Panc1 (cell line): ENCODE results near the gene INO80. TPM values are rescaled to one million over a fixed set of nuclear protein-coding genes. Genes with fewer than 3 reads are reported as not detected.

ENCODE experiments used
- ATAC-seq: fragments of 200-7000 bp; cut with Tn5 transposase; 2 replicates; pipeline ENCODE4 v1.9.1; 2020; ENCODE audit warnings: mild to moderate bottlenecking, moderate library complexity
- BruUV-seq: library from RNA; stranded (reverse); fragments of 400-500 nt; replicated peaks from 2 replicates; lab custom pipeline; 2021; lab: Mats Ljungman, UMichigan
- CTCF ChIA-PET: fragments of 300-600 bp; sonication (Branson Sonifier 250); formaldehyde crosslinking; loops from one replicate; lab custom pipeline; 2022; ENCODE audit warnings: antibody characterized with exemption; lab: Charles Lee
- POLR2A ChIA-PET: fragments of 300-600 bp; sonication (Branson Sonifier 250); formaldehyde crosslinking; loops from one replicate; lab custom pipeline; 2022; ENCODE audit warnings: antibody characterized with exemption; lab: Charles Lee
- DNase-seq: peaks from one replicate; pipeline ENCODE4 v3.0.0-alpha.2; 2010; ENCODE audit warnings: low read depth, low spot score
- H3K27ac ChIP-seq: 2 replicates; pipeline ENCODE4 v1.5.1; 2011; ENCODE audit warnings: mild to moderate bottlenecking, low read length, inconsistent platforms
- H3K27me3 ChIP-seq: fragments of 200-500 bp; sonication (Bioruptor generic); 2 replicates; pipeline ENCODE4 v1.6.0; 2014; ENCODE audit warnings: low read length, inconsistent platforms; ENCODE audit not compliant: control insufficient read depth, insufficient read depth
- H3K36me3 ChIP-seq: fragments of 200-500 bp; sonication (Bioruptor generic); 2 replicates; pipeline ENCODE4 v1.5.1; 2014; ENCODE audit warnings: inconsistent platforms, mild to moderate bottlenecking, low read length, moderate library complexity; ENCODE audit not compliant: control insufficient read depth, insufficient read depth
- H3K4me1 ChIP-seq: 2 replicates; pipeline ENCODE4 v1.5.1; 2011; ENCODE audit warnings: inconsistent platforms, mild to moderate bottlenecking, low read length, moderate library complexity; ENCODE audit not compliant: control insufficient read depth, insufficient read depth
- H3K4me3 ChIP-seq, 2 experiments: 2 replicates each; pipeline ENCODE4 v1.5.1; 2011 to 2012; ENCODE audit warnings: low read depth in 2 of 2, low read length in 2 of 2, mild to moderate bottlenecking in 2 of 2, inconsistent platforms in 1 of 2, moderate library complexity in 1 of 2
- H3K9me3 ChIP-seq: fragments of 200-500 bp; sonication (Bioruptor generic); 2 replicates; pipeline ENCODE4 v1.5.1; 2014; ENCODE audit warnings: low read depth, mild to moderate bottlenecking, inconsistent platforms, low read length, moderate library complexity; ENCODE audit not compliant: control insufficient read depth, insufficient read depth
- POLR2AphosphoS5 ChIP-seq: IDR thresholded peaks from 2 replicates; pipeline ENCODE4 v1.6.1; 2012; ENCODE audit warnings: mild to moderate bottlenecking, low read depth, low read length, moderate library complexity
- SIN3A ChIP-seq: IDR thresholded peaks from 2 replicates; pipeline ENCODE4 v1.6.1; 2012; ENCODE audit warnings: low read depth, mild to moderate bottlenecking, low read length, moderate library complexity, borderline replicate concordance; ENCODE audit not compliant: insufficient read depth
- TCF7L2 ChIP-seq: IDR thresholded peaks from 2 replicates; pipeline ENCODE4 v1.6.1; 2011; ENCODE audit warnings: mild to moderate bottlenecking, low read depth, low read length, inconsistent platforms
- in situ Hi-C: cut with HindIII; loops from 2 replicates; pipeline ENCODE4 v1.10.0; 2016; ENCODE audit warnings: low sequenced_read_pairs, low pct_unique_long_range_greater_than_20kb
- intact Hi-C: fragments of 100-400 bp; cut with micrococcal nuclease; formaldehyde crosslinking; loops from one replicate; pipeline ENCODE4 v1.10.0; 2022; ENCODE audit not compliant: unreplicated experiment
- total RNA-seq: library from RNA; stranded (reverse); gene quantifications from one replicate; pipeline ENCODE4 v1.2.1, GENCODE V29; 2021; ENCODE audit not compliant: unreplicated experiment
- TF ChIP-seq, protein P1 (sequence below): fragments of 450-650 bp; IDR thresholded peaks from 2 replicates; pipeline ENCODE4 v1.5.1; 2017; ENCODE audit warnings: mild to moderate bottlenecking
- TF ChIP-seq, protein P2 (sequence below), 2 experiments: IDR thresholded peaks; 2 replicates each; pipeline ENCODE4 v1.6.1; 2011 to 2012; ENCODE audit warnings: low read depth in 2 of 2, control low read depth in 1 of 2, low read length in 1 of 2, mild to moderate bottlenecking in 1 of 2, moderate library complexity in 1 of 2; ENCODE audit not compliant: insufficient read depth in 1 of 2

Gene INO80
- total RNA-seq, 1 experiment from 2014 or later, result 26.2 TPM

DNA sequence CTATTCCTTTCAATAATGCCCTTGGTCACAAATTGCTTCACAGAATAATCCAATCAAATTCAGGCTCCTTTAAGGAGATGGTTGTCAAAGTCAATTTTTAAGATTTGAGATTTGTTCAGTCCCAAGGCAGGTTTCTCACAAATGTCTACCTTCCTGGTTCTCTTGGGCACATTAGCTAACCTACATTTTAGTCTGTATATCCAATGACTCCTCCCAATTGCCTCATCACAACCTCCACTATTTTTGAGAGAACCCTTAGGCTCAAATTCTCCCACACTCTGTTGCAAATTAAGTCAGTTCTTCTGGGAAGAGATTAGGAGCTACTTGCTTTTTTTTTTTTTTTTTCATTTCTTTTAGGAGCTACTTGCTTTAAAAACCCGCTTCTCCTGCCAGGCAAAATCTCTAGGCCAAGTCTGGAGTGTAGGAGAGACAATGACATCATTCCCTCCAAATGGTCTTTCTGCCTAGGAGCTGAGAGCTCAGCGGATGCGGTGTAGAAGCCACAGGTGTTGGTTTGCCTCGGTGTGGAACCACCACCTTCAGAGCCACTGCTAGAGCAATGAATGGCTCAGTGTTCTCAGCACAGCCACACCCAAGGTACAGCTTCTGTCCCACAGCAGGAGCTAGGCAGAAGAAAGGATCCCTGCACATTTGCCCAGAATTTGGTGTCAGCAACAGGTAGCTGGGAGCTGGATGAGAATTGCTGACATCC lies 10.0 kb upstream of the INO80 start:
- intact Hi-C loops, result no loop called here
- Histone ChIP-seq H3K36me3 (no peaks in the 10 kb centered on the region), H3K27ac (no peak overlapping the region), H3K9me3 (no peaks in the 10 kb centered on the region), H3K27me3 (no peaks in the 10 kb centered on the region), H3K4me1 (no peaks in the 10 kb centered on the region), H3K4me3 (no peak overlapping the region)
- in situ Hi-C loops, result no loop called here
- no peak for TF ChIP-seq TCF7L2
- TF ChIP-seq, protein P1, sequence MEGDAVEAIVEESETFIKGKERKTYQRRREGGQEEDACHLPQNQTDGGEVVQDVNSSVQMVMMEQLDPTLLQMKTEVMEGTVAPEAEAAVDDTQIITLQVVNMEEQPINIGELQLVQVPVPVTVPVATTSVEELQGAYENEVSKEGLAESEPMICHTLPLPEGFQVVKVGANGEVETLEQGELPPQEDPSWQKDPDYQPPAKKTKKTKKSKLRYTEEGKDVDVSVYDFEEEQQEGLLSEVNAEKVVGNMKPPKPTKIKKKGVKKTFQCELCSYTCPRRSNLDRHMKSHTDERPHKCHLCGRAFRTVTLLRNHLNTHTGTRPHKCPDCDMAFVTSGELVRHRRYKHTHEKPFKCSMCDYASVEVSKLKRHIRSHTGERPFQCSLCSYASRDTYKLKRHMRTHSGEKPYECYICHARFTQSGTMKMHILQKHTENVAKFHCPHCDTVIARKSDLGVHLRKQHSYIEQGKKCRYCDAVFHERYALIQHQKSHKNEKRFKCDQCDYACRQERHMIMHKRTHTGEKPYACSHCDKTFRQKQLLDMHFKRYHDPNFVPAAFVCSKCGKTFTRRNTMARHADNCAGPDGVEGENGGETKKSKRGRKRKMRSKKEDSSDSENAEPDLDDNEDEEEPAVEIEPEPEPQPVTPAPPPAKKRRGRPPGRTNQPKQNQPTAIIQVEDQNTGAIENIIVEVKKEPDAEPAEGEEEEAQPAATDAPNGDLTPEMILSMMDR, result no peak
- TF ChIP-seq, protein P2, sequence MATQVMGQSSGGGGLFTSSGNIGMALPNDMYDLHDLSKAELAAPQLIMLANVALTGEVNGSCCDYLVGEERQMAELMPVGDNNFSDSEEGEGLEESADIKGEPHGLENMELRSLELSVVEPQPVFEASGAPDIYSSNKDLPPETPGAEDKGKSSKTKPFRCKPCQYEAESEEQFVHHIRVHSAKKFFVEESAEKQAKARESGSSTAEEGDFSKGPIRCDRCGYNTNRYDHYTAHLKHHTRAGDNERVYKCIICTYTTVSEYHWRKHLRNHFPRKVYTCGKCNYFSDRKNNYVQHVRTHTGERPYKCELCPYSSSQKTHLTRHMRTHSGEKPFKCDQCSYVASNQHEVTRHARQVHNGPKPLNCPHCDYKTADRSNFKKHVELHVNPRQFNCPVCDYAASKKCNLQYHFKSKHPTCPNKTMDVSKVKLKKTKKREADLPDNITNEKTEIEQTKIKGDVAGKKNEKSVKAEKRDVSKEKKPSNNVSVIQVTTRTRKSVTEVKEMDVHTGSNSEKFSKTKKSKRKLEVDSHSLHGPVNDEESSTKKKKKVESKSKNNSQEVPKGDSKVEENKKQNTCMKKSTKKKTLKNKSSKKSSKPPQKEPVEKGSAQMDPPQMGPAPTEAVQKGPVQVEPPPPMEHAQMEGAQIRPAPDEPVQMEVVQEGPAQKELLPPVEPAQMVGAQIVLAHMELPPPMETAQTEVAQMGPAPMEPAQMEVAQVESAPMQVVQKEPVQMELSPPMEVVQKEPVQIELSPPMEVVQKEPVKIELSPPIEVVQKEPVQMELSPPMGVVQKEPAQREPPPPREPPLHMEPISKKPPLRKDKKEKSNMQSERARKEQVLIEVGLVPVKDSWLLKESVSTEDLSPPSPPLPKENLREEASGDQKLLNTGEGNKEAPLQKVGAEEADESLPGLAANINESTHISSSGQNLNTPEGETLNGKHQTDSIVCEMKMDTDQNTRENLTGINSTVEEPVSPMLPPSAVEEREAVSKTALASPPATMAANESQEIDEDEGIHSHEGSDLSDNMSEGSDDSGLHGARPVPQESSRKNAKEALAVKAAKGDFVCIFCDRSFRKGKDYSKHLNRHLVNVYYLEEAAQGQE (IDR thresholded peaks at IDR 0.05; ENCODE audit: insufficient read depth in 1 of 2, low read depth in 2 of 2, low read length in 1 of 2), result no peak
- no peak for TF ChIP-seq POLR2AphosphoS5
- TF ChIP-seq SIN3A, result no peak
- ChIA-PET CTCF (no interaction called here), POLR2A (interaction anchor here (0.6 to 0.7 kb wide), 2 partner anchors 12 to 174 kb away, joined by 3 to 13 read pairs; no protein-coding TSS in a partner anchor)
- DNase-seq (no peak), ATAC-seq (no peak)
- no TSS peak for BruUV-seq

DNA sequence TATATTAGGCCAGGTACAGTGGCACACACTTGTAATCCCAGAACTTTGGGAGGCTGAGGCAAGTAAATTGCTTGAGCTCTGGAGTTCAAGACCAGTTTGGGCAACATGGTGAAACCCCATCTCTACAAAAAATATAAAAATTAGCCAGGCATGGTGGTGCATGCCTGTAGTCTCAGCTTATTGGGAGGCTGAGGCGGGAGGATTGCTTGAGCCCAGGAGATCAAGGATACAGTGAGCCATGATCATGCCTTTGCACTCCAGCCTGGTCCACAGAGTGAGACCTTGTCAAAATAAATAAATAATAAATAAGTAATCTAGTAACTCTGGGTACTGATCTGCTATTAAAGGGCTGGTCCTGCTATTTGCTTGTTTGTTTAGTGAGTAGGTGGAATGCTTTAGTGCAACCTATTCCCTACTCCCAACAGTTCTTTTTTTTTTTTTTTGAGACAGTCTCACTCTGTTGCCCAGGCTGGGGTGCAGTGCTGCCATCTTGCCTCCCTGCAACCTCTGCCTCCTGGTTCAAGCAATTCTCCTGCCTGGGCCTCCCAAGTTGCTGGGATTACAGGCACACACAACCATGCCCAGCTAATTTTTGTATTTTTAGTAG lies 9.1 kb upstream of the INO80 start:
- Histone ChIP-seq H3K9me3 (no peaks in the 10 kb centered on the region), H3K27ac (no peak overlapping the region), H3K4me1 (no peaks in the 10 kb centered on the region), H3K4me3 (no peak overlapping the region), H3K27me3 (no peaks in the 10 kb centered on the region), H3K36me3 (no peaks in the 10 kb centered on the region)
- POLR2A ChIA-PET, result interaction anchor here (0.6 kb wide), 1 partner anchor 211 kb away, joined by 12 read pairs; no protein-coding TSS in a partner anchor
- ATAC-seq, result no peak
- intact Hi-C loops (no loop called here), in situ Hi-C loops (no loop called here)
- DNase-seq, result no peak
- TF ChIP-seq SIN3A (no peak), POLR2AphosphoS5 (no peak), TCF7L2 (no peak)
- TF ChIP-seq, protein P1, result no peak
- TF ChIP-seq, protein P2 (IDR thresholded peaks at IDR 0.05; ENCODE audit: insufficient read depth in 1 of 2, low read depth in 2 of 2, low read length in 1 of 2), result no peak
- no TSS peak for BruUV-seq
- CTCF ChIA-PET, result no interaction called here
